Measurements from ENCODE around the gene COL25A1. TPM values are rescaled to one million over a fixed set of nuclear protein-coding genes. Genes with fewer than 3 reads are reported as not detected.

The COL25A1 gene
- total RNA-seq, 1 experiment from 2014 or later = not detected

DNA sequence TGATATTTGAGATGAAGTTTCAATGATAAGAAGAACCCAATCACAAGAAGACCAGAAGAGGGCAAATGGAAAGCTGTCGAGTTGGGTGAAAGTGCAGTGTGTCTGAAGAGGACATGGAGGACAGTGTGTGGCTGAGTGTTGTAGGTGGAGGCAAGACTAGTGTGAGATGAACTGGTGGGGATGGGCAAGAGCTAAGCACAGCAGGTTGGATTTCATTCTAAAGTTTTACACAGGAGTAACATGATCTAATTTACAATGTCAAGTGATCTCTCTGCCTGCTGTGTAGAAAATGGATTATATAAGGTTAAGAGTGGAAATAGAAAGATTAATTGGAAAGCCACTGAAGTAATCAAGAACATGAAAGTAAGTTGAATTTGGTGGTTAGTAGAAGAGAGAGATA lies 331.0 kb downstream of the COL25A1 start:
- H3K27ac ChIP-seq (ENCODE audit: low read length) = no peak overlapping the region
- intact Hi-C loops (cut with micrococcal nuclease; ENCODE audit: unreplicated experiment) (no loop called here), in situ Hi-C loops (cut with HindIII; ENCODE audit: low pct_unique_long_range_greater_than_20kb, low sequenced_read_pairs) (no loop called here)
- no TSS peak for BruUV-seq (replicated peaks)
- no peaks in the 10 kb centered on the region for H3K4me1 ChIP-seq (ENCODE audit: control insufficient read depth, insufficient read depth, low read length)
- ChIA-PET POLR2A (no interaction called here), CTCF (no interaction called here)
- H3K27me3 ChIP-seq (ENCODE audit: control insufficient read depth, insufficient read depth, low read length) = no peaks in the 10 kb centered on the region
- no peaks in the 10 kb centered on the region for H3K36me3 ChIP-seq (ENCODE audit: control insufficient read depth, insufficient read depth, low read length)
- TF ChIP-seq, protein P1, sequence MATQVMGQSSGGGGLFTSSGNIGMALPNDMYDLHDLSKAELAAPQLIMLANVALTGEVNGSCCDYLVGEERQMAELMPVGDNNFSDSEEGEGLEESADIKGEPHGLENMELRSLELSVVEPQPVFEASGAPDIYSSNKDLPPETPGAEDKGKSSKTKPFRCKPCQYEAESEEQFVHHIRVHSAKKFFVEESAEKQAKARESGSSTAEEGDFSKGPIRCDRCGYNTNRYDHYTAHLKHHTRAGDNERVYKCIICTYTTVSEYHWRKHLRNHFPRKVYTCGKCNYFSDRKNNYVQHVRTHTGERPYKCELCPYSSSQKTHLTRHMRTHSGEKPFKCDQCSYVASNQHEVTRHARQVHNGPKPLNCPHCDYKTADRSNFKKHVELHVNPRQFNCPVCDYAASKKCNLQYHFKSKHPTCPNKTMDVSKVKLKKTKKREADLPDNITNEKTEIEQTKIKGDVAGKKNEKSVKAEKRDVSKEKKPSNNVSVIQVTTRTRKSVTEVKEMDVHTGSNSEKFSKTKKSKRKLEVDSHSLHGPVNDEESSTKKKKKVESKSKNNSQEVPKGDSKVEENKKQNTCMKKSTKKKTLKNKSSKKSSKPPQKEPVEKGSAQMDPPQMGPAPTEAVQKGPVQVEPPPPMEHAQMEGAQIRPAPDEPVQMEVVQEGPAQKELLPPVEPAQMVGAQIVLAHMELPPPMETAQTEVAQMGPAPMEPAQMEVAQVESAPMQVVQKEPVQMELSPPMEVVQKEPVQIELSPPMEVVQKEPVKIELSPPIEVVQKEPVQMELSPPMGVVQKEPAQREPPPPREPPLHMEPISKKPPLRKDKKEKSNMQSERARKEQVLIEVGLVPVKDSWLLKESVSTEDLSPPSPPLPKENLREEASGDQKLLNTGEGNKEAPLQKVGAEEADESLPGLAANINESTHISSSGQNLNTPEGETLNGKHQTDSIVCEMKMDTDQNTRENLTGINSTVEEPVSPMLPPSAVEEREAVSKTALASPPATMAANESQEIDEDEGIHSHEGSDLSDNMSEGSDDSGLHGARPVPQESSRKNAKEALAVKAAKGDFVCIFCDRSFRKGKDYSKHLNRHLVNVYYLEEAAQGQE (IDR thresholded peaks at IDR 0.05; ENCODE audit: insufficient read depth in 1 of 2, low read depth in 2 of 2, low read length in 1 of 2) = no peak
- TF ChIP-seq SIN3A (IDR thresholded peaks at IDR 0.05; ENCODE audit: borderline replicate concordance, insufficient read depth, low read depth, low read length) (no peak), TCF7L2 (IDR thresholded peaks at IDR 0.05; ENCODE audit: low read depth, low read length) (no peak), POLR2AphosphoS5 (IDR thresholded peaks at IDR 0.05; ENCODE audit: low read depth, low read length) (no peak)
- TF ChIP-seq, protein P2, sequence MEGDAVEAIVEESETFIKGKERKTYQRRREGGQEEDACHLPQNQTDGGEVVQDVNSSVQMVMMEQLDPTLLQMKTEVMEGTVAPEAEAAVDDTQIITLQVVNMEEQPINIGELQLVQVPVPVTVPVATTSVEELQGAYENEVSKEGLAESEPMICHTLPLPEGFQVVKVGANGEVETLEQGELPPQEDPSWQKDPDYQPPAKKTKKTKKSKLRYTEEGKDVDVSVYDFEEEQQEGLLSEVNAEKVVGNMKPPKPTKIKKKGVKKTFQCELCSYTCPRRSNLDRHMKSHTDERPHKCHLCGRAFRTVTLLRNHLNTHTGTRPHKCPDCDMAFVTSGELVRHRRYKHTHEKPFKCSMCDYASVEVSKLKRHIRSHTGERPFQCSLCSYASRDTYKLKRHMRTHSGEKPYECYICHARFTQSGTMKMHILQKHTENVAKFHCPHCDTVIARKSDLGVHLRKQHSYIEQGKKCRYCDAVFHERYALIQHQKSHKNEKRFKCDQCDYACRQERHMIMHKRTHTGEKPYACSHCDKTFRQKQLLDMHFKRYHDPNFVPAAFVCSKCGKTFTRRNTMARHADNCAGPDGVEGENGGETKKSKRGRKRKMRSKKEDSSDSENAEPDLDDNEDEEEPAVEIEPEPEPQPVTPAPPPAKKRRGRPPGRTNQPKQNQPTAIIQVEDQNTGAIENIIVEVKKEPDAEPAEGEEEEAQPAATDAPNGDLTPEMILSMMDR (IDR thresholded peaks at IDR 0.05) = no peak
- DNase-seq (ENCODE audit: low read depth, low spot score) (no peak), ATAC-seq (no peak)
- no peak overlapping the region for H3K4me3 ChIP-seq (ENCODE audit: low read depth in 2 of 2, low read length in 2 of 2)
- H3K9me3 ChIP-seq (ENCODE audit: control insufficient read depth, insufficient read depth, low read depth, low read length) = no peaks in the 10 kb centered on the region

- in situ Hi-C loops (cut with HindIII; ENCODE audit: low pct_unique_long_range_greater_than_20kb, low sequenced_read_pairs) (no loop called here), intact Hi-C loops (cut with micrococcal nuclease; ENCODE audit: unreplicated experiment) (no loop called here)
- Histone ChIP-seq H3K27me3 (ENCODE audit: control insufficient read depth, insufficient read depth, low read length) (no peaks in the 10 kb centered on the region), H3K36me3 (ENCODE audit: control insufficient read depth, insufficient read depth, low read length) (no peaks in the 10 kb centered on the region), H3K27ac (ENCODE audit: low read length) (no peak overlapping the region), H3K9me3 (ENCODE audit: control insufficient read depth, insufficient read depth, low read depth, low read length) (no peaks in the 10 kb centered on the region), H3K4me1 (ENCODE audit: control insufficient read depth, insufficient read depth, low read length) (no peaks in the 10 kb centered on the region), H3K4me3 (ENCODE audit: low read depth in 2 of 2, low read length in 2 of 2) (no peak overlapping the region)
- DNase-seq (ENCODE audit: low read depth, low spot score) = no peak
- ChIA-PET POLR2A (no interaction called here), CTCF (no interaction called here)
- no peak for ATAC-seq
- BruUV-seq (replicated peaks) = no TSS peak
- TF ChIP-seq TCF7L2 (IDR thresholded peaks at IDR 0.05; ENCODE audit: low read depth, low read length) = no peak
- TF ChIP-seq, protein P2 (IDR thresholded peaks at IDR 0.05) = no peak
Measured at GRCh38 chr4:108965472-108966076, 336.9 kb downstream of the COL25A1 start.

All from Panc1 (cell line).